ENCODE data around the gene KCTD11. TPM values are rescaled to one million over a fixed set of nuclear protein-coding genes. Genes with fewer than 3 reads are reported as not detected.

The KCTD11 gene
- total RNA-seq, 1 experiment from 2014 or later = 8.5 TPM

GRCh38 chr17:7403043-7403726, 51.2 kb downstream of the KCTD11 start:
- H3K4me3 Mint-ChIP-seq (ENCODE audit: low read depth, unreplicated experiment) = peak overlapping the region; percentile 76
- intact Hi-C loops (cut with micrococcal nuclease; ENCODE audit: unreplicated experiment) = no loop called here
- DNase-seq = no peak

DNA sequence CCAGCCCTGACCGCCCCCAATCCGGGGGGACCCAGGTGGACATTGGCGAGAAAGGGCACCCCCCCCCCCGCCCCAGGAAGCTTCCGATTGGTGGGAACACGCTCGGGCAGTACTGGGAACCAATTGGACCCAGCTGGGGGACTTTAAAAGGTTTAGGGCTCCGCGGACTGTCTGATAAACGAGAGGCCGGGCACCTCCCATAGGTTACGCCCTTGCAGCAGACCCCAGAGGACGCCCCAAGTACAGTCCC, 51.7 kb downstream of the KCTD11 start:
- Mint-ChIP-seq H3K36me3 (ENCODE audit: insufficient read depth, unreplicated experiment) (peaks cover 39% of the 10 kb centered on the region), H3K4me3 (ENCODE audit: low read depth, unreplicated experiment) (peak overlapping the region; percentile 76), H3K27ac (ENCODE audit: unreplicated experiment) (peak overlapping the region; percentile 50), H3K27me3 (ENCODE audit: unreplicated experiment) (peaks cover 17% of the 10 kb centered on the region), H3K9me3 (ENCODE audit: low read depth, unreplicated experiment) (no peaks in the 10 kb centered on the region), H3K4me1 (ENCODE audit: low read depth, unreplicated experiment) (peaks cover 9% of the 10 kb centered on the region)
- TF ChIP-seq, protein P1, sequence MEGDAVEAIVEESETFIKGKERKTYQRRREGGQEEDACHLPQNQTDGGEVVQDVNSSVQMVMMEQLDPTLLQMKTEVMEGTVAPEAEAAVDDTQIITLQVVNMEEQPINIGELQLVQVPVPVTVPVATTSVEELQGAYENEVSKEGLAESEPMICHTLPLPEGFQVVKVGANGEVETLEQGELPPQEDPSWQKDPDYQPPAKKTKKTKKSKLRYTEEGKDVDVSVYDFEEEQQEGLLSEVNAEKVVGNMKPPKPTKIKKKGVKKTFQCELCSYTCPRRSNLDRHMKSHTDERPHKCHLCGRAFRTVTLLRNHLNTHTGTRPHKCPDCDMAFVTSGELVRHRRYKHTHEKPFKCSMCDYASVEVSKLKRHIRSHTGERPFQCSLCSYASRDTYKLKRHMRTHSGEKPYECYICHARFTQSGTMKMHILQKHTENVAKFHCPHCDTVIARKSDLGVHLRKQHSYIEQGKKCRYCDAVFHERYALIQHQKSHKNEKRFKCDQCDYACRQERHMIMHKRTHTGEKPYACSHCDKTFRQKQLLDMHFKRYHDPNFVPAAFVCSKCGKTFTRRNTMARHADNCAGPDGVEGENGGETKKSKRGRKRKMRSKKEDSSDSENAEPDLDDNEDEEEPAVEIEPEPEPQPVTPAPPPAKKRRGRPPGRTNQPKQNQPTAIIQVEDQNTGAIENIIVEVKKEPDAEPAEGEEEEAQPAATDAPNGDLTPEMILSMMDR (IDR thresholded peaks at IDR 0.05; ENCODE audit: unreplicated experiment) = no peak
- no peak for DNase-seq
- BruUV-seq (replicated peaks) = no TSS peak
- CTCF ChIA-PET = interaction anchor here (0.6 to 1.4 kb wide), 10 partner anchors 9 to 379 kb away, joined by 3 to 7 read pairs (median 3); partner anchors contain the start of genes PLSCR3 and TMEM102
- intact Hi-C loops (cut with micrococcal nuclease; ENCODE audit: unreplicated experiment) = no loop called here

More at GRCh38 chr17:7403043-7403726, 51.2 kb downstream of the KCTD11 start:
- TF ChIP-seq, protein P1 (IDR thresholded peaks at IDR 0.05; ENCODE audit: unreplicated experiment) = no peak
- peaks cover 9% of the 10 kb centered on the region for H3K4me1 Mint-ChIP-seq (ENCODE audit: low read depth, unreplicated experiment)
- peaks cover 39% of the 10 kb centered on the region for H3K36me3 Mint-ChIP-seq (ENCODE audit: insufficient read depth, unreplicated experiment)
- H3K27ac Mint-ChIP-seq (ENCODE audit: unreplicated experiment) = no peak overlapping the region
- BruUV-seq (replicated peaks) = TSS peak; percentile 62
- CTCF ChIA-PET = interaction anchor here (0.6 to 1.4 kb wide), 4 partner anchors 9 to 378 kb away, joined by 3 to 7 read pairs (median 4); partner anchors contain the start of gene PLSCR3
- H3K27me3 Mint-ChIP-seq (ENCODE audit: unreplicated experiment) = peaks cover 17% of the 10 kb centered on the region
- no peaks in the 10 kb centered on the region for H3K9me3 Mint-ChIP-seq (ENCODE audit: low read depth, unreplicated experiment)

DNA sequence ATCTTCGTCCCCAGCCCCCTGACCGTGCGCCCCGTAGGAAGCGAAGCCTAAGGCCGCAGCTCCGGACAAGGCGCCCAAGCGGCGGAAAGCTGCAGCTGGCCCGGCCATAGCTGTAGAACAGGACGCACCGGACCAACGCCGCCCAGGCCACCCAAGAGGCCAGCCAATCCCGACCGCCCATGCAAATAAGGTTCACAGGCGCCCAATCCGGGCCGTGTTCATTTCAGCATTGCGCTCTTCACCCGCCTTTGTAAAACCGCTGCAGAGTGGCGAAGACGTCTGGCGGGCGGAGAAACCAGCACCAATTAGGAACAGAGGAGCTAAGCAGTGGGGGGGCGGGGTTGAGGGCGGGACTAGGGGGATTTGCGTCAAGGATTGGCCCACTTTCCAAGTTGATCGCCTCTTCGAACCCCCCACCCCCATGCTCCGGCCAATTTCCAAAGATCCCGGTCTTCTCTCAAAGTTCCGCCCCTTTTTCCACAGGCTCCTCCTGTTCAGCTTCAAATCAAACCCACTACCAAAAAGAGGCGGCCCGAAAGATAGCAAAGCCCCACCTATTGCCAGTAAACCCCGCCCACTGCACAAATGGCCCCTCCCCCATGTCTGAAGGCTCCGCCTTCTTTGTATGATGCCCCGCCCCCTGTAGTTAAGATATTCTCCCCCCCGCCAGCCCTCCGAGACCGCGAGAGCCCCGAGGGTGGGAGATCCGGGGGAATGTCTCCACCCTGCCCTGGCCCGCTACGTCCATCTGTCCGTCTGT, 52.2 kb downstream of the KCTD11 start, which contains the start of gene TMEM256:
TMEM256 (minus strand) TSS at position 121 of the 760 bp plus-strand sequence; CDS start at position 108, 13 bp downstream.
- no TSS peak for BruUV-seq (replicated peaks)
- Mint-ChIP-seq H3K27ac (ENCODE audit: unreplicated experiment) (peak within 1 kb of the TSS; percentile 50), H3K27me3 (ENCODE audit: unreplicated experiment) (peaks cover 17% of the 10 kb centered on the region), H3K9me3 (ENCODE audit: low read depth, unreplicated experiment) (no peaks in the 10 kb centered on the region), H3K4me1 (ENCODE audit: low read depth, unreplicated experiment) (peaks cover 9% of the 10 kb centered on the region), H3K4me3 (ENCODE audit: low read depth, unreplicated experiment) (peak within 1 kb of the TSS; percentile 76), H3K36me3 (ENCODE audit: insufficient read depth, unreplicated experiment) (peaks cover 39% of the 10 kb centered on the region)
- TF ChIP-seq, protein P1 (IDR thresholded peaks at IDR 0.05; ENCODE audit: unreplicated experiment) = no peak
- intact Hi-C loops (cut with micrococcal nuclease; ENCODE audit: unreplicated experiment) = no loop called here
- CTCF ChIA-PET = interaction anchor here (0.6 to 1.4 kb wide), 12 partner anchors 10 to 379 kb away, joined by 3 to 7 read pairs (median 4); partner anchors contain the start of genes PLSCR3 and TMEM102
- peak; percentile 93 for DNase-seq

Other genes starting within 250 kb of the KCTD11 start
- not detected in 2 replicates for gene ASGR2, start 237.3 kb upstream of the KCTD11 start, total RNA-seq (2022)
- 0.26 TPM in 1 of 2 replicates, not detected in the other for gene ASGR1, start 172.8 kb upstream of the KCTD11 start, total RNA-seq (2022)
- 2.0 and 4.6 TPM in 2 replicates for gene DLG4, start 132.3 kb upstream of the KCTD11 start, total RNA-seq (2022)
- 552 and 615 TPM in 2 replicates for gene ACADVL, start 132.2 kb upstream of the KCTD11 start, total RNA-seq (2022)
- gene DVL2, start 117.6 kb upstream of the KCTD11 start, total RNA-seq (2022) = 44.8 and 45.7 TPM in 2 replicates
- 30.2 and 31.6 TPM in 2 replicates for gene PHF23, start 112.7 kb upstream of the KCTD11 start, total RNA-seq (2022)
- gene GABARAP, start 109.7 kb upstream of the KCTD11 start, total RNA-seq (2022) = 183 and 188 TPM in 2 replicates
- 85.2 and 85.3 TPM in 2 replicates for gene CTDNEP1, start 100.4 kb upstream of the KCTD11 start, total RNA-seq (2022)
- gene ELP5, start 99.9 kb upstream of the KCTD11 start, total RNA-seq (2022) = 20.3 and 21.3 TPM in 2 replicates
- gene CLDN7, start 89.7 kb upstream of the KCTD11 start, total RNA-seq (2022) = 266 and 314 TPM in 2 replicates
- gene SLC2A4, start 70.4 kb upstream of the KCTD11 start, total RNA-seq (2022) = 0.19 and 0.20 TPM in 2 replicates
- 0.24 and 0.49 TPM in 2 replicates for gene YBX2, start 57.5 kb upstream of the KCTD11 start, total RNA-seq (2022)
- 608 and 648 TPM in 2 replicates for gene EIF5A, start 44.5 kb upstream of the KCTD11 start, total RNA-seq (2022)
- 59.6 and 61.1 TPM in 2 replicates for gene GPS2, start 36.8 kb upstream of the KCTD11 start, total RNA-seq (2022)
- gene NEURL4, start 22.8 kb upstream of the KCTD11 start, total RNA-seq (2022) = 31.9 and 33.0 TPM in 2 replicates
- gene ACAP1, start 15.6 kb upstream of the KCTD11 start, total RNA-seq (2022) = 4.1 TPM in 1 of 2 replicates, not detected in the other
- not detected in 2 replicates for gene TMEM95, start 3.0 kb downstream of the KCTD11 start, total RNA-seq (2022)
- 7.0 and 8.6 TPM in 2 replicates for gene TNK1, start 28.9 kb downstream of the KCTD11 start, total RNA-seq (2022)
- 21.9 and 26.3 TPM in 2 replicates for gene PLSCR3, start 42.4 kb downstream of the KCTD11 start, total RNA-seq (2022)
- 47.8 and 51.5 TPM in 2 replicates for gene TMEM256, start 51.9 kb downstream of the KCTD11 start, total RNA-seq (2022)
- gene NLGN2, start 55.7 kb downstream of the KCTD11 start, total RNA-seq (2022) = 13.9 and 14.6 TPM in 2 replicates
- gene SPEM1, start 68.2 kb downstream of the KCTD11 start, total RNA-seq (2022) = not detected in 2 replicates
- gene SPEM2, start 73.5 kb downstream of the KCTD11 start, total RNA-seq (2022) = not detected in 2 replicates
- gene SPEM3, start 76.7 kb downstream of the KCTD11 start, total RNA-seq (2022) = not detected in 2 replicates
- 8.5 TPM in 2 replicates for gene TMEM102, start 83.3 kb downstream of the KCTD11 start, total RNA-seq (2022)
- 1.2 and 2.1 TPM in 2 replicates for gene FGF11, start 87.3 kb downstream of the KCTD11 start, total RNA-seq (2022)
- 2.4 and 3.0 TPM in 2 replicates for gene CHRNB1, start 92.9 kb downstream of the KCTD11 start, total RNA-seq (2022)
- gene ZBTB4, start 127.5 kb downstream of the KCTD11 start, total RNA-seq (2022) = 27.2 and 28.1 TPM in 2 replicates
- gene SLC35G6, start 129.3 kb downstream of the KCTD11 start, total RNA-seq (2022) = not detected in 2 replicates
- gene POLR2A, start 132.2 kb downstream of the KCTD11 start, total RNA-seq (2022) = 89.0 and 99.3 TPM in 2 replicates
- gene TNFSF12, start 196.9 kb downstream of the KCTD11 start, total RNA-seq (2022) = 7.7 and 8.4 TPM in 2 replicates
- gene TNFSF13, start 206.6 kb downstream of the KCTD11 start, total RNA-seq (2022) = 19.7 and 25.7 TPM in 2 replicates
- gene SENP3, start 209.8 kb downstream of the KCTD11 start, total RNA-seq (2022) = 52.0 and 54.3 TPM in 2 replicates
- gene CD68, start 227.5 kb downstream of the KCTD11 start, total RNA-seq (2022) = 28.6 and 50.0 TPM in 2 replicates
- gene MPDU1, start 231.7 kb downstream of the KCTD11 start, total RNA-seq (2022) = 34.6 and 36.3 TPM in 2 replicates
- not detected in 2 replicates for gene SOX15, start 237.9 kb downstream of the KCTD11 start, total RNA-seq (2022)

Data from Calu3 (cell line).